Epithelial cell of alveolus of lung (primary cell): ENCODE results near the gene LARP7. TPM values are rescaled to one million over a fixed set of nuclear protein-coding genes. Genes with fewer than 3 reads are reported as not detected.

Experiments used
- total RNA-seq: library from RNA; depleted of rRNA; stranded (reverse); fragments of >200 nt; gene quantifications from 2 replicates; pipeline ENCODE4 v1.2.1, GENCODE V29; 2015

Gene LARP7
- total RNA-seq, result 14.1 and 20.5 TPM in 2 replicates

DNA sequence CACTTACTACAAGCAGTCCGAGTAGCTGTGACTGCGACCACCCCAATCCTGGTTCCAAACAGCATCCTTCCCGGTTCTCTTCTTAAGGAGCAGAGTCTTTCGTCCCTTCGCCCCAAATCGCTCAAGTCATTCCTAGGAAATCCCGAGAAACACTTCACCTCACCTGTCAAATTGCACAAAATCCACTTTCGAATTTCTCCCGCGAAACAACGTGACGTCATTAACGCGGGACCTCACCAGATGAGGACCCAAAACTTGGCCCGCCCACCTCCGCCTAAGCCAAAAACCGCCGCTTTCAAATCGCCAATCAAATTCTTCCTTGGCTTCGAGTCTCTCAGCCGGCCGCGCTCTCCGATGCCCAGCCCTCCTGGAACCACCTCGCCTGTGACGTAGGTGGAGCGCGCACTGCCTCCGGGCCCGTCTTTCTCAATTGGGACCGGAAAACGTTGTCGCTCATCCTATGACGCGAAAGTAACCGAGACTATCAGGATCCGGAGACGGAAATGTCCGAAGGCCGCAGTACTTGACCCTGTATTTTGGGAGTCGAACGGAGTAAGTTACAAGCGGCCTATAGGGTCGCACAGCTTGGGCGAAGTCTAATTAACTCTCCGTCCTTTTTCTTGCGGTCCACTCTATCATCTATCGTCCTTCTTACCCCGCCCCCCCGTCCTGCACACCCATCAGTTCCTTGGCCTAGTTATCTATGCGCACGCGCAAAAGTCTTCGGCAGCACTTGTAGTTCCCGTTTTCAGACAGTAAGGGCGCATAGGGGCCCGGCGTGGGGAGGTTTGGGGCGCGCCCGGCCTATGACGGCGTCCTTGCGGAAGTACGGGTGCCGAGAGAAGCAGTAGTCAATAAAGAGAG is at the start of gene LARP7, which contains the start of gene ZGRF1:
LARP7 (plus strand) TSS at position 456 of the 864 bp plus-strand sequence. CDS start 7,527 bp downstream, outside the sequence.
ZGRF1 (minus strand) TSS at position 222 of the 864 bp plus-strand sequence. CDS start 3,733 bp downstream, outside the sequence.

Other genes starting within 250 kb of the LARP7 start
- gene NEUROG2, start 121.0 kb upstream of the LARP7 start, total RNA-seq, result not detected in 2 replicates
- 6.1 and 7.8 TPM in 2 replicates for gene ZGRF1, start 234 bp upstream of the LARP7 start, total RNA-seq